SK-N-SH (cell line): ENCODE results near the gene MEF2D. TPM values are rescaled to one million over a fixed set of nuclear protein-coding genes. Genes with fewer than 3 reads are reported as not detected.

Experiments
- CTCF ChIA-PET: fragments of 300-600, 350-600 bp; formaldehyde crosslinking; extraction: SDS; loops from one replicate; lab custom pipeline; 2021; lab: Yijun Ruan, JAX
- POLR2A ChIA-PET: fragments of 350-600 bp; sonication (Branson Sonifier 250); formaldehyde crosslinking; extraction: SDS; loops from one replicate; lab custom pipeline; 2020; ENCODE audit warnings: antibody characterized with exemption, inconsistent platforms; lab: Yijun Ruan, JAX
- DNase-seq: peaks from one replicate; pipeline ENCODE4 v3.0.0; 2012
- H2AFZ ChIP-seq: fragments of 200-600 bp; sonication (generic); 2 replicates; pipeline ENCODE4 v1.8.1; 2016; ENCODE audit warnings: antibody characterized with exemption, mild to moderate bottlenecking, low read depth
- H3F3A ChIP-seq: fragments of 200-600 bp; sonication (generic); replicated peaks from 2 replicates; pipeline ENCODE3; 2016; ENCODE audit warnings: antibody characterized with exemption, mild to moderate bottlenecking; ENCODE audit not compliant: insufficient read depth
- H3K27ac ChIP-seq, 2 experiments: fragments of 200-500 bp in 1 of 2; fragments of 200-600 bp in 1 of 2; sonication (Bioruptor generic) in 1 of 2; sonication (generic), shearing (Covaris generic) in 1 of 2; 2 replicates each; pipeline versions ENCODE4 v1.5.1 to v1.6.1; 2014 to 2016; ENCODE audit warnings: low read depth in 2 of 2, inconsistent platforms in 1 of 2, low read length in 1 of 2, mild to moderate bottlenecking in 1 of 2, mixed read lengths in 1 of 2
- H3K27me3 ChIP-seq: fragments of 200-600 bp; sonication (generic), shearing (Covaris generic); 2 replicates; pipeline ENCODE4 v1.6.1; 2016; ENCODE audit warnings: mixed run types; ENCODE audit not compliant: insufficient read depth
- H3K36me3 ChIP-seq, 2 experiments: fragments of 200-500 bp in 1 of 2; fragments of 200-600 bp in 1 of 2; sonication (Bioruptor generic) in 1 of 2; sonication (generic) in 1 of 2; replicated peaks in 1 of 2; 2 replicates each; pipeline versions ENCODE3 to v1.5.1; 2014 to 2016; ENCODE audit warnings: low read length in 1 of 2, mild to moderate bottlenecking in 1 of 2; ENCODE audit not compliant: insufficient read depth in 2 of 2, control insufficient read depth in 1 of 2
- H3K4me1 ChIP-seq, 2 experiments: fragments of 200-500 bp in 1 of 2; fragments of 200-600 bp in 1 of 2; sonication (Bioruptor generic) in 1 of 2; sonication (generic), shearing (Covaris generic) in 1 of 2; 2 replicates each; pipeline versions ENCODE4 v1.5.1 to v1.6.1; 2014 to 2016; ENCODE audit warnings: low read depth in 1 of 2, low read length in 1 of 2, mixed run types in 1 of 2; ENCODE audit not compliant: insufficient read depth in 2 of 2, control insufficient read depth in 1 of 2
- H3K4me2 ChIP-seq: fragments of 200-600 bp; sonication (generic), shearing (Covaris generic); 2 replicates; pipeline ENCODE4 v1.6.1; 2017; ENCODE audit warnings: mixed run types
- H3K4me3 ChIP-seq, 2 experiments: fragments of 200-500 bp in 1 of 2; fragments of 200-600 bp in 1 of 2; sonication (Bioruptor generic) in 1 of 2; sonication (generic), shearing (Covaris generic) in 1 of 2; 2 replicates each; pipeline versions ENCODE4 v1.5.1 to v1.8.1; 2014 to 2016; ENCODE audit warnings: low read depth in 2 of 2, inconsistent platforms in 1 of 2, low read length in 1 of 2, mild to moderate bottlenecking in 1 of 2, mixed read lengths in 1 of 2, moderate library complexity in 1 of 2
- H3K79me2 ChIP-seq: fragments of 200-600 bp; sonication (generic); 2 replicates; pipeline ENCODE4 v1.8.1; 2017; ENCODE audit warnings: mild to moderate bottlenecking; ENCODE audit not compliant: insufficient read depth
- H3K9ac ChIP-seq: fragments of 200-600 bp; sonication (generic); 2 replicates; pipeline ENCODE4 v1.6.1; 2017; ENCODE audit warnings: mixed run types
- H3K9me2 ChIP-seq: fragments of 200-600 bp; sonication (generic); 2 replicates; pipeline ENCODE4 v1.6.1; 2017; ENCODE audit warnings: mixed run types
- H3K9me3 ChIP-seq: fragments of 200-600 bp; sonication (generic); 2 replicates; pipeline ENCODE4 v1.6.1; 2017; ENCODE audit warnings: mixed run types, mild to moderate bottlenecking, moderate library complexity
- H4K20me1 ChIP-seq: fragments of 200-600 bp; sonication (generic); 2 replicates; pipeline ENCODE4 v1.6.1; 2017; ENCODE audit warnings: mild to moderate bottlenecking, mixed run types; ENCODE audit not compliant: insufficient read depth
- CTCF ChIP-seq: fragments of 200-600 bp; sonication (generic); IDR thresholded peaks from 2 replicates; pipeline ENCODE4 v1.6.1; 2017; ENCODE audit warnings: antibody characterized with exemption, mild to moderate bottlenecking, moderate library complexity
- GABPA ChIP-seq: IDR thresholded peaks from 2 replicates; pipeline ENCODE4 v1.4.0; 2012; ENCODE audit warnings: low read depth, mild to moderate bottlenecking
- GATA2 ChIP-seq: sonication (generic); formaldehyde crosslinking; IDR thresholded peaks from 2 replicates; pipeline ENCODE4 v1.5.0; 2020; ENCODE audit warnings: mild to moderate bottlenecking, missing genetic modification reagents
- JUND ChIP-seq: IDR thresholded peaks from 2 replicates; pipeline ENCODE4 v1.4.0; 2012
- MEF2A ChIP-seq: IDR thresholded peaks from 2 replicates; pipeline ENCODE4 v1.4.0; 2012; ENCODE audit warnings: low read depth, borderline replicate concordance
- NFIC ChIP-seq: IDR thresholded peaks from 2 replicates; pipeline ENCODE4 v1.4.0; 2012; ENCODE audit warnings: borderline replicate concordance
- RCOR1 ChIP-seq: fragments of 150-350 bp; IDR thresholded peaks from 2 replicates; pipeline ENCODE4 v1.6.1; 2017; ENCODE audit warnings: antibody characterized with exemption, low read length
- SMC3 ChIP-seq: IDR thresholded peaks from 2 replicates; pipeline ENCODE4 v1.6.1; 2012; ENCODE audit warnings: low read depth, low read length, improper control_type of control experiment
- TAF1 ChIP-seq: IDR thresholded peaks from 2 replicates; pipeline ENCODE4 v1.6.1; 2012; ENCODE audit warnings: low read depth, mild to moderate bottlenecking, low read length, moderate library complexity, borderline replicate concordance
- TEAD4 ChIP-seq: IDR thresholded peaks from 2 replicates; pipeline ENCODE4 v1.4.0; 2012; ENCODE audit warnings: mild to moderate bottlenecking, borderline replicate concordance; ENCODE audit not compliant: insufficient read depth
- WGBS: methylation state at CpG from one replicate; pipeline ENCODE4 v1.1.6; 2017; ENCODE audit warnings: low lambda C conversion rate; 5-methylcytosine and 5-hydroxymethylcytosine counted together
- polyA plus RNA-seq, 3 experiments: library from polyadenylated mRNA; depleted of rRNA; stranded (reverse); fragments of >200 nt; gene quantifications; 2 replicates each; pipeline ENCODE4 v1.2.3, GENCODE V29; 2012
- TF ChIP-seq, protein P1 (sequence below): IDR thresholded peaks from 2 replicates; pipeline ENCODE4 v1.4.0; 2012; ENCODE audit warnings: low read depth

MEF2D gene
- polyA plus RNA-seq, 1 of the 3 experiments (the other 2 are of a cell fraction) = 14.3 TPM

GRCh38 chr1:156510709-156511108 is 10.1 kb upstream of the MEF2D start:
- no peaks in the 10 kb centered on the region for H4K20me1 ChIP-seq
- H3K9ac ChIP-seq = no peak overlapping the region
- H3K4me1 ChIP-seq = peaks cover 2 to 7% of the 10 kb centered on the region in 2 experiments; a peak in 2 of 4 replicates
- no peaks in the 10 kb centered on the region for H3F3A ChIP-seq
- H3K36me3 ChIP-seq = no peaks in the 10 kb centered on the region
- DNase-seq = no peak
- CTCF ChIA-PET = interaction anchor here (0.6 to 1.6 kb wide), 2 partner anchors 11 to 82 kb away, joined by 3 to 4 read pairs; no protein-coding TSS in a partner anchor
- no peaks in the 10 kb centered on the region for H3K9me2 ChIP-seq
- no peaks in the 10 kb centered on the region for H3K27me3 ChIP-seq
- no peak for TF ChIP-seq NFIC
- no peak for TF ChIP-seq RCOR1
- no peak for TF ChIP-seq JUND
- TF ChIP-seq TAF1 = no peak
- H3K4me2 ChIP-seq = no peak overlapping the region
- 82% methylated on average over 13 of the region's 13 CpGs for WGBS
- POLR2A ChIA-PET = no interaction called here
- H3K27ac ChIP-seq = no peak overlapping the region
- no peaks in the 10 kb centered on the region for H3K9me3 ChIP-seq
- H3K4me3 ChIP-seq = no peak overlapping the region
- H3K79me2 ChIP-seq = no peaks in the 10 kb centered on the region
- H2AFZ ChIP-seq = no peak overlapping the region

- H3K27ac ChIP-seq = no peak overlapping the region
- no peaks in the 10 kb centered on the region for H3K9me2 ChIP-seq
- DNase-seq = no peak
- H3K9ac ChIP-seq = no peak overlapping the region
- H3K9me3 ChIP-seq = no peaks in the 10 kb centered on the region
- ChIA-PET CTCF (interaction anchor here (0.8 kb wide), 1 partner anchor 49 kb away, joined by 3 read pairs; no protein-coding TSS in a partner anchor), POLR2A (no interaction called here)
- WGBS = 89% methylated on average over 8 of the region's 9 CpGs
- no peak for TF ChIP-seq TEAD4
- no peak for TF ChIP-seq GATA2 (CRISPR knock-in tag)
- TF ChIP-seq JUND = no peak
- no peak for TF ChIP-seq MEF2A
- TF ChIP-seq CTCF = no peak
- TF ChIP-seq SMC3 = no peak
- TF ChIP-seq GABPA = no peak
- TF ChIP-seq, protein P1, sequence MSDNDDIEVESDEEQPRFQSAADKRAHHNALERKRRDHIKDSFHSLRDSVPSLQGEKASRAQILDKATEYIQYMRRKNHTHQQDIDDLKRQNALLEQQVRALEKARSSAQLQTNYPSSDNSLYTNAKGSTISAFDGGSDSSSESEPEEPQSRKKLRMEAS = no peak
- H4K20me1 ChIP-seq = no peaks in the 10 kb centered on the region
- H2AFZ ChIP-seq = no peak overlapping the region
- peaks cover 2% of the 10 kb centered on the region for H3F3A ChIP-seq
- H3K4me3 ChIP-seq = no peak overlapping the region
- peaks cover 10 to 14% of the 10 kb centered on the region in 2 experiments for H3K4me1 ChIP-seq
- no peak overlapping the region for H3K4me2 ChIP-seq
- H3K79me2 ChIP-seq = peaks cover 1% of the 10 kb centered on the region; the same call in 1 of the 2 replicates
- no peaks in the 10 kb centered on the region for H3K27me3 ChIP-seq
- no peaks in the 10 kb centered on the region for H3K36me3 ChIP-seq
Observed at GRCh38 chr1:156509424-156510034, 9.0 kb upstream of the MEF2D start.
